NOMO-1 treated with dmso at 0.1 percent for 144 hours (cell line): Measurements from ENCODE around the gene AVEN.
A peak's percentile ranks its signal among the peaks of the same experiment; 100 is the strongest.
"Not testable (repeated sequence)": the region's sequence is repeated elsewhere in the genome, so short reads cannot be mapped to it uniquely, and the experiment has no call there.

Experiments
- DNase-seq: peaks from one replicate; lab custom pipeline; 2025; ENCODE audit not compliant: unreplicated experiment; lab: John Stamatoyannopoulos, UW

The AVEN gene

DNA sequence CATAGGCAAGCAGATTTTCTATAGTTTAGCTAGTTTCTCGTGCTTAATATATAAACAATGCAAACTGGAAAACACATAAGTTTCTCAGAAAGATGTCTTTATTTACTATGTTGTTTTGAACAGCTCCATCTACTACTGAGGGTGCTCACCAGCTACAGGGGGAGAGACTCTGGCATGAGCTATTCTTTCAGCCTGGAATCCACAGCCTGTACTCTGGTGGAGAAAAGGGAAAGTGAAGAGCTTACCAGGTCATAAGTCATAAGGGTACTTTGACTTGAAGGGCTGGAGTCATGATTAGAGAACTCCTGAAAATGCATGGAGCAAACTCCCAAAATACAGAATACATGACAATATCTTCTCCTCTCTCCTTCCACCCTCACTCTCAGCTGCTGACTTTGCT, 4.4 kb upstream of the AVEN start:
- no peak for DNase-seq

- peak; percentile 41 for DNase-seq
Measured at GRCh38 chr15:34039790-34040113, 748 bp upstream of the AVEN start.

- peak; percentile 51 for DNase-seq
Measured at GRCh38 chr15:34038023-34038870, 757 bp downstream of the AVEN start.

GRCh38 chr15:34031987-34032760, 6.8 kb downstream of the AVEN start:
- DNase-seq = no peak

DNA sequence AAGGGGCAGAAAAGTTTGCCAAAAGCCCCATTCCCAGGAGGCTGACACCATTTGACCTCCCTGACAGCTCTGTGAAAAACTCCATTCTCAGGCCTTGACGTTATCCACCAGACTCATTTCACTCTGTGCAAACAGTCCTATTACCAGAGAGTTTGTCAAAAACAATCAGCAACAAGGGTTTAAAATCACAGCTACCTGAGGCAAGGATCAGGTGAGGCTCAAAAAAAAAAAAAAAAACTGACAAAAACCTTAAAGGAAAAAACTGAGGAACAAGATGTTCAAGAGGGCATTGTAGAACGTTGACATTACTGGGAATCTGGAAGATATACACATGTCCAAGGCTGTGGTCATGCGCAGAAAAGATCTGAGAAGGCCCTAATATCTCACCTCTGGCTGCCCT, 11.4 kb downstream of the AVEN start:
- DNase-seq = no peak

DNA sequence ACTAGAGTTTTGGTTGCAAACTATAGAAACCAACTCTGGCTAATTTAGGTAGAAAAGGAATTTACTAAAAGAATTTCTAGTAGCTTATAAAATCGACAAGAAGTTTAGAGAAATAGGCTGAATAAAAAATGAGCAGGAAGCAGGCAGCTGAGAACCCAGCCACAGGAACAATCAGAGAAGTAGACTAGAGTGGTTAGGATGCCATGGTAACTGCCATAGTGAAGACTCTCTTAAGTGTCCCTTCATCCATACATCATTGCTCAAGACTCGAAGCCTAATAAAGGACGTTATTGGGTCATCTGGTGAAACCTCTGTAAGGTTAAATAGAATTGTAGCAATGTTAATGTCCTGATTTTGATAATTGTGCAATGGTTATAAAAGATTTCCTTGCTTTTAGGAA, 13.8 kb downstream of the AVEN start:
- no peak for DNase-seq

- DNase-seq = no peak
Measured at GRCh38 chr15:34023907-34024306, 15.1 kb downstream of the AVEN start.

- no peak for DNase-seq
Measured at GRCh38 chr15:34019369-34019990, 19.5 kb downstream of the AVEN start.

DNA sequence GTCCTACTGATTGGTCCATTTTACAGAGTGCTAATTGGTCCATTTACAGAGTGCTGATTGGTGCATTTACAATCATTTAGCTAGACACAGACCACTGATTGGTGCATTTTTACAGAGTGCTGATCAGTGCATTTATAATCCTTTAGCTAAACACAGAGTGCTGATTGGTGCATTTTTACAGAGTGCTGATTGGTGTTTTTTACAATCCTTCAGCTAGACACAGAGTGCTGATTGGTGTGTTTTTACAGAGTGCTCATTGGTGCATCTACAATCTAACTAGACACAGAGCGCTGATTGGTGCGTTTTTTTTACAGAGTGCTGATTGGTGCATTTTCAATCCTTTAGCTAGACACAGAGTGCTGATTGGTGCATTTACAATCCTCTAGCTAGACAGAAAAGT, 20.3 kb downstream of the AVEN start:
- not testable (repeated sequence) for DNase-seq

GRCh38 chr15:34018021-34018645, 20.9 kb downstream of the AVEN start:
- DNase-seq = no peak

DNA sequence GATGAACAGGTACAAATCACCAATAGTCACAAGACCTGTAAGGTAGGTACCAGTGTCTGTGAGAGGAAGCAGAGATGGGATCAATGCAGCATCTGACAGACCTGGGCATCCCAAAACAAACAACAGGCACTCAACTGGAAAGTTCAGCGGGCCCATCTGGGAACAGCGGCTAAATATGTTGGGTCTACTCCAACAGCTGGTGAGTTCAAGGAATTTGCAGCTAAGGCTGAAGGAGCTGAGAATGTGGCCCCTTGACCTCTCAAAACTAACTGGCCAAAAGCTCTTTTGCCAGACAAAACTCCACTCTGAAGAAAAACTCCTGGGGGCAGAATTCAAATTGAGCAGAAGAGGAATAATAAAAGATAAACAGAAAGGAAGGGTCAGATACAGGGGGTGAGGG, 24.4 kb downstream of the AVEN start:
- no peak for DNase-seq

DNA sequence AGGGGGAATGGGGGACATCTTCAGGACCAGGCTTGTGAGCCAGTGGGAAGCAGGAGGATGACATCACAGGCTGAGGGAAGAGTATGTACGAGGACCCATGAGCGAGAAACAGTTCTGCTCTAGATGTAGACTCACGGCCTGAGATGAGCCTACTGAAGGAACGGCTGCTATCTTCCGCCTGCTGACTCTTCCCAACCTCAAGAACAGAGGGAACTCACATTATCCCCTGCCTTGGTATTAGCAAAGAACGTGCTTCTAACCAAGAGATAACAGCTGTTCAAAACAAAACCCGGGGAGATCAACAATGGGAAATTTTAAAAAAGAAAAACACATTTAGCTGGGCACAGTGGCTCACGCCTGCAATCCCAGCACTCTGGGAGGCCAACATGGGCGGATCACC, 25.3 kb downstream of the AVEN start:
- no peak for DNase-seq

DNA sequence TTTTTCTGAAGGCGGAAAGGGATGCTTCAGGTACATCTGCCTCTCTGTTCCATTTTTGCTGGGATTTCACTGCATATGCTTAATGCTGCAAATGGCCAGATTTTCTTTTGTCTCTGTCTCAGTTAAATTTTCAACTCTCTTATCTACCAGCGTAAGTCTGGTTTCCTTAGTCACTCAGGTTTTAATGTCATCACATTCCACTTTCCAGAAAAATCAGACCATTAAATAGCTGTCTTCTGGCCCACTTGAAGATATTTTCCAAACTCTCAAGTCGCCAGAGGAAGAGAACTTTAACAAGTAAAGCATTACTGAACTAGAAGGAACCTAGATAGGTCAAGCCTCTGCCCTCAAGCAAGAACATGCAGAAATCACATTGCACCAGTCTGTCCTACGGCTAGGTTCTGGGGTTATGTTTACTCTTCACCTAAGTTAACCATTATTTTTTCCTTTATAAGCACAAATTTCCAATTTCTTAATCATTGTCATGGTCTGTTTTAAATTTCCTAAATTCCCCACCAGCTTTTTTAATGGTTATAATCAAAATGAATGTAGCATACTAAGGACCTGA, 26.5 kb downstream of the AVEN start:
- DNase-seq = no peak

- DNase-seq = no peak
Measured at GRCh38 chr15:34011481-34011880, 27.5 kb downstream of the AVEN start.

DNA sequence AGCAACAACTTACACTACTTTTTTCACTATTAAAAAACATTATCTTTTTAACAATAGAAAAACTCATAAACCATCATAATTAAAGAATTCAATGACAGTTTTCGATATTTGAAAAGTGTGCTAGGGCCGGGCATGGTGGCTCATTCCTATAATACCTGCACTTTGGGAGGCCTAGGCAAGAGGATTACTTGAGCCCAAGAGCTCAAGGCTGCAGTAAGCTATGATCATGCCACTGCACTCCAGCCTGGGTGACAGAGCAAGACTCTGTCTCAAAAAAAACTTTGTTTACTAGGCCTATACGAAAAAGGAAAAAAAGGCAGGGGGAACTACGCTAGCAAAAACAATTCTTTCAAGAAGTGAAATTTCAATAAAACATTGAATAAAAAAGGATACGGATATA, 28.1 kb downstream of the AVEN start:
- DNase-seq = no peak

DNA sequence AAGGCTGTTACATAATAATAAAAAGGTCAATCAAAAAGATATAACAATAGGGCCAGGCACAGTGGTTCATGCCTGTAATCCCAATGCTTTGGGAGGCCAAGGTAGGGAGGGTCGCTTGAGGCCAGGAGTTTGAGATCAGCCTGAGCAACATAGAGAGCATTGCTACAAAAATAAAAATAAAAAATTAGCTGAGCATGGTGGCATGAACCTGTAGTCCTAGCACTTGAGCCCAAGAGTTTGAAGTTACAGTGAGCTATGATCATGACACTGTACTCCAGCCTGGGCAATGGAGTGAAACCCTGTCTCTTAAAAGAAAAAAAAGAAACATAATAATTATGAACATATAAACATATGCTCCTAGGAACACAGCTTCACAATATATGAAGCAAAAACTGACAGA, 29.3 kb downstream of the AVEN start:
- DNase-seq = no peak

GRCh38 chr15:34006381-34006780, 32.6 kb downstream of the AVEN start:
- no peak for DNase-seq

DNA sequence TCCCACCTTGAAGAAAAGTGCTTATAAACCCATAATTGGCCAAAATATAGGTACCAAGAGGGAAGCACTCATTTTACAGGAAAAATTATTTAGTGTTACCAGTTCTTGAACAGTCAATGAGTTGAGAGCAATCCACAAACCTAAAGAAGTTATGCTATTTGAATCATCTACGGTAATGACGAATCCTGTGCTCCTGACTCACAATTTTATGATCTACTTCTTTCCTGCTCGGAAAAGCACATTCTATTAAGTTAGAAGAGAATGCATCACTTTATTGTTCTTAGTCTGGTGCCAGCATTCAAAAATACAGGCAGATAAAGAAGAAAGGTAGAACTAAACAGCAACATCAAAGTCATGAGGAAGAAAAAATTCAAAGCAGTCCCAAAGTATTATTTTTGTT, 37.5 kb downstream of the AVEN start:
- no peak for DNase-seq

- not testable (repeated sequence) for DNase-seq
Measured at GRCh38 chr15:33995666-33996065, 43.3 kb downstream of the AVEN start.

DNA sequence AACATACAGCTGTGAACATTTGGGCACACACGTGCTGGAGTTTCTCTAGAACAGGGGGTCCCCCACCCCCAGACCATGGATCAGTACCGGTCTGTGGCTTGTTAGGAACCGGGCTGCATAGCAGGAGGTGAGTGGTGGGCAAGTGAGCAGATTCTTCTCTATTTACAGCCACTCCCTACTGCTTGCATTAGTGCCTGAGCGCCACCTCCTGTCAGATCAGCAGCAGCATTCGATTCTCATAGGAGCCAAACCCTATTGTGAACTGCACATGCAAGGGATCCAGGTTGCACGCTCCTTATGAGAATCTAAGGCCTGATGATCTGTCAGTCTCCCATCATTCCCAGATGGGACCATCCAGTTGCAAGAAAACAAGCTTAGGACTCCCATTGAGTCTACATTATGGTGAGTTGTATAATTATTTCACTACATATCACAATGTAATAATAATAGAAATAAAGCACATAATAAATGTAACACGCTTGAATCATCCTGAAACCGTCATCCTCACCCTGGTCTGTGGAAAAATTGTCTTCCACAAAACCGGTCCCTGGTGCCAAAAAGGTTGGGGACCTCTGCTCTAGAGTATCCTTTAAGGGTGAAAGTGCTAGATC, 44.9 kb downstream of the AVEN start:
- DNase-seq = no peak

- no peak for DNase-seq
Measured at GRCh38 chr15:33988384-33988783, 50.6 kb downstream of the AVEN start.
